ENCODE data around the gene YWHAB. TPM values are rescaled to one million over a fixed set of nuclear protein-coding genes. Genes with fewer than 3 reads are reported as not detected.

YWHAB gene
- total RNA-seq, 3 donors from 2014 or later: 196 to 265 (median 251) TPM

DNA sequence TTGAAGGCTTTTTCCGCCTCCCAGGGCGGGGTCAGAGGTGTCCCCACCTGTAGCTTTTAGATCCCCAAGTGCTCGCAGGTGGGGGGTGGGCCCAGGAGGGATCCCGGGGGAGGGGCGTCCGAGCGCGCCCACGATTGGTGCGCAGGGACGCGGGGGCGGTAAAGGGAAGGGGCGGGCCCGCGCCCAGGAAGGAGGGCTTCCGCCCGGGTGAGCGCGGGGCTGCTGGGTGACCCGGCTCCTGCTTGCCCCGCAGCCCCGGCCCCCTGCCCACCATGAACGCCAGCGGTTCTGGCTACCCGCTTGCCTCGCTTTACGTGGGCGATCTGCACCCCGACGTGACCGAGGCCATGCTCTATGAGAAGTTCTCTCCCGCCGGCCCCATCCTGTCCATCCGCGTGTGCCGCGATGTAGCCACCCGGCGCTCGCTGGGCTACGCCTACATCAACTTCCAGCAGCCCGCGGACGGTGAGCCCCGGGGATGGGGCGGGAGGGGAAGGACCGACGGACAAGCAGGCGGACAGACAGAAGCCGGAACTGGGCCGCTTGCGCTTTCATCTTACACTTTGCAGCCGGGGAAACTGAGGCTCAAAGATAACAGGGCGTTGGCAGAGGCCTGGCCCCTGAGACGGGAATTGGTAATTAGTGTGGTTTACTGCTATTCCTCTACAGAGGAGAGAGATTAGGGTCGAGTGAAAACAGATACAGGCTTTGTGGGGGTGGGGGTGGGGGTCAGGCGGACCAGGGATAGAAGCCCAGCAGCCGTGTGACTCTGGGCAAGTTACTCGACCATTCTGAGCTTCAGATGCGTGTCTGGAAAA is 24.6 kb downstream of the YWHAB start, which contains the start of gene PABPC1L:
TSS of gene PABPC1L (plus strand) at position 189 of the 818 bp plus-strand sequence. CDS start at position 273, 84 bp downstream.
- Histone ChIP-seq H3K4me1 (ENCODE audit: low read depth) (peaks cover 18% of the 10 kb centered on the region), H3K36me3 (ENCODE audit: low read depth) (peaks cover 4% of the 10 kb centered on the region), H3K4me3 (peak within 1 kb of the TSS; percentile 29), H3K9me3 (no peaks in the 10 kb centered on the region)
- TF ChIP-seq CTCF (IDR thresholded peaks at IDR 0.05): no peak
- ATAC-seq (peak; percentile 93), DNase-seq (peak; percentile 81 to 87 (median 86))
- intact Hi-C loops (cut with DNase I, micrococcal nuclease): no loop called here

DNA sequence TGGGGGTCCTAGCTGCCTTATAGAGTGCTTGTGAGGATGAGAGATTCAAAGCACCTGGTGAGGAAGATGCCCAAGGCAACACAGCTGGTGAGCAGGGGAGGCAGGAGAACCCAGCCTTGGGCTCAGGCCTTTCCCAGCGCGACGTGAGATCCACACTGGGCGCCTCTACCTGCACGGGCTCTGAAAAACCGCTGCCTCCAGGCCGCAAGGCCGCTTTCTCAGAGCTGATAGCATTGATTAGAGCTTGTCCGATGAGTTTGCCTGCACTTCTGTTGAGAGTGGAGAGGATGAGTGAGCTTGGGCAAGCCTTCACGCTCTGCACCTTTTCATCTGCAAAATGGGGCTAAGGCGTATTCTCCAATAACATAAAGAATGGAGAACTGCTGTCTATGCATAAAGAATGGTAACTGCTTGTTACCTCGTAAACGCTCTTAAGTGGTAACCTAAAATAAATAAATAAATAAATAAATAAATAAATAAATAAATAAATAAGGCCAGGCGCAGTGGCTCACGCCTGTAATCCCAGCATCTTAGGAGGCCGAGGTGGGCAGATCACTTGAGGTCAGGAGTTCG is 25.3 kb downstream of the YWHAB start:
- TF ChIP-seq CTCF (IDR thresholded peaks at IDR 0.05): no peak
- DNase-seq: no peak
- ATAC-seq: no peak

GRCh38 chr20:44911264-44911921 is 25.9 kb downstream of the YWHAB start:
- intact Hi-C loops (cut with DNase I, micrococcal nuclease): no loop called here
- Histone ChIP-seq H3K4me3 (no peak overlapping the region), H3K4me1 (ENCODE audit: low read depth) (peaks cover 18% of the 10 kb centered on the region), H3K36me3 (ENCODE audit: low read depth) (no peaks in the 10 kb centered on the region), H3K9me3 (no peaks in the 10 kb centered on the region)
- peak; percentile 12 for TF ChIP-seq CTCF (IDR thresholded peaks at IDR 0.05)
- peak; percentile 71 for ATAC-seq
- DNase-seq: peak in 2 of 3 donors; percentile 68 to 80

More for the DNA sequence above, 25.3 kb downstream of the YWHAB start:
- peaks cover 18% of the 10 kb centered on the region for H3K4me1 ChIP-seq (ENCODE audit: low read depth)
- intact Hi-C loops (cut with DNase I, micrococcal nuclease): no loop called here
- no peaks in the 10 kb centered on the region for H3K36me3 ChIP-seq (ENCODE audit: low read depth)
- H3K9me3 ChIP-seq: no peaks in the 10 kb centered on the region
- no peak overlapping the region for H3K4me3 ChIP-seq

DNA sequence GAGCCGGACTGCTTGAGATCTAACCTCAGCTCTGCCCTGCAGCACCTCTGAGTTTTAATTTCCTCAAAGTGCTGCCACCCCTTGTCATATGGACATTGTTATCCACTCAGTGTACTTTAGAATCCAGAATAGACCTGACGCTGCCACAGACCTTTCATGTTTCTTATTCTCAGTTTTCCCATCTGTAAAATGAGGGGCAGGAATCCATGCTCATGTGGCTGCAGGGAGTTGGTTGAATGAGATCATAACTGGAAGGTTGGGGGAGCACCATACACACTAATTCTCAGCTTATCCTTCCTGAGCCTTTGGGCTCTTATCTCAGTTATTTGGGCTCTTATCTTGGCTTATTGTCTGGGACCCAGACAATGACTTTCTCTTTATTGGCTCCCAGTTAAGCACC is 26.7 kb downstream of the YWHAB start:
- Histone ChIP-seq H3K9me3 (no peaks in the 10 kb centered on the region), H3K36me3 (ENCODE audit: low read depth) (no peaks in the 10 kb centered on the region), H3K4me3 (no peak overlapping the region), H3K4me1 (ENCODE audit: low read depth) (peaks cover 18% of the 10 kb centered on the region)
- ATAC-seq: no peak
- intact Hi-C loops (cut with DNase I, micrococcal nuclease): no loop called here
- TF ChIP-seq CTCF (IDR thresholded peaks at IDR 0.05): no peak
- DNase-seq: no peak

DNA sequence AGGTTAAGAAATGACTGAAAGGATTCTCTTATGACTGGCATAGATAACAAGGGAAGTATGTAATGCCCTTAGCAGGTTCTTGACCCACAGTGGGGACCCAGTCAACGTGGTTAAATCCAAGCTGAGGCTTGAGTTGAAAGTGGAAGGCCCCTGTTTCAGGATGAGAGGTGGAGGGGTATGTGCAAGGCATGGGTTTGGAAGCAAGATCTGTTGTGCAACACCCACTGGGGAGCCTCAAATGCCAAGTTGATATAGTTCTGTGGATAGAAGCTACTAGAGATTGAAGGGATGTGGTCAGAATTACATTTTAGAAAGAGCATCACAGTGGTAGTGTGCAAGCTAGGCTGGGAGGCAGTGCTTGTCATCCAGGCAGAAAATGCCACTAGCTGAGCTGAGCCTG is 29.4 kb downstream of the YWHAB start:
- no peak for DNase-seq
- intact Hi-C loops (cut with DNase I, micrococcal nuclease): no loop called here
- TF ChIP-seq CTCF (IDR thresholded peaks at IDR 0.05): no peak
- H3K4me3 ChIP-seq: no peak overlapping the region
- no peaks in the 10 kb centered on the region for H3K9me3 ChIP-seq
- ATAC-seq: no peak
- H3K36me3 ChIP-seq (ENCODE audit: low read depth): no peaks in the 10 kb centered on the region
- peaks cover 12% of the 10 kb centered on the region for H3K4me1 ChIP-seq (ENCODE audit: low read depth)
